GM12801 (cell line): ENCODE results near the gene EFTUD2.

Experiments
- TF ChIP-seq, protein P1 (sequence below): IDR thresholded peaks from one replicate; pipeline ENCODE4 v1.5.1; 2011; ENCODE audit warnings: control low read depth; ENCODE audit not compliant: insufficient read length; ENCODE audit errors: extremely low read depth

Gene EFTUD2

DNA sequence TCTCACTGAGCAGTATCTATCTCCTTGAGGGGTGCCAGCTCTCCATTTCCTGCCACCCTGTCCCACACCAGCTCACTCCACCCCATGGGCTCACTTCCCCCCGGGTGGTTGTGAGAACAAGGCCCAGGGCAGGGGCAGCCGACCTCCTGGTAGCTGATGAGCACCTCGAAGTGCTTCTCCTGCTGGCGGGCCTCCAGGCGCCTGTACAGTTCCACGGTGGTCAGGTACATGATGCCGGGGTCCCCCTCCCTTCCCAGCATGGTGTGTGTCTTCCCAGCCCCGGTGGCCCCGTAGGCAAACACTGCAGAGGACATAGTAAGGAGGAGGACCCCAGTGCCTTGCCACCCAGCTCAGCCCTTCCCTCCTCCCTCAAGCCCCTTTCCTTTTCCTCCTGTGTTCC lies 35.9 kb upstream of the EFTUD2 start:
- TF ChIP-seq, protein P1, sequence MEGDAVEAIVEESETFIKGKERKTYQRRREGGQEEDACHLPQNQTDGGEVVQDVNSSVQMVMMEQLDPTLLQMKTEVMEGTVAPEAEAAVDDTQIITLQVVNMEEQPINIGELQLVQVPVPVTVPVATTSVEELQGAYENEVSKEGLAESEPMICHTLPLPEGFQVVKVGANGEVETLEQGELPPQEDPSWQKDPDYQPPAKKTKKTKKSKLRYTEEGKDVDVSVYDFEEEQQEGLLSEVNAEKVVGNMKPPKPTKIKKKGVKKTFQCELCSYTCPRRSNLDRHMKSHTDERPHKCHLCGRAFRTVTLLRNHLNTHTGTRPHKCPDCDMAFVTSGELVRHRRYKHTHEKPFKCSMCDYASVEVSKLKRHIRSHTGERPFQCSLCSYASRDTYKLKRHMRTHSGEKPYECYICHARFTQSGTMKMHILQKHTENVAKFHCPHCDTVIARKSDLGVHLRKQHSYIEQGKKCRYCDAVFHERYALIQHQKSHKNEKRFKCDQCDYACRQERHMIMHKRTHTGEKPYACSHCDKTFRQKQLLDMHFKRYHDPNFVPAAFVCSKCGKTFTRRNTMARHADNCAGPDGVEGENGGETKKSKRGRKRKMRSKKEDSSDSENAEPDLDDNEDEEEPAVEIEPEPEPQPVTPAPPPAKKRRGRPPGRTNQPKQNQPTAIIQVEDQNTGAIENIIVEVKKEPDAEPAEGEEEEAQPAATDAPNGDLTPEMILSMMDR: no peak

DNA sequence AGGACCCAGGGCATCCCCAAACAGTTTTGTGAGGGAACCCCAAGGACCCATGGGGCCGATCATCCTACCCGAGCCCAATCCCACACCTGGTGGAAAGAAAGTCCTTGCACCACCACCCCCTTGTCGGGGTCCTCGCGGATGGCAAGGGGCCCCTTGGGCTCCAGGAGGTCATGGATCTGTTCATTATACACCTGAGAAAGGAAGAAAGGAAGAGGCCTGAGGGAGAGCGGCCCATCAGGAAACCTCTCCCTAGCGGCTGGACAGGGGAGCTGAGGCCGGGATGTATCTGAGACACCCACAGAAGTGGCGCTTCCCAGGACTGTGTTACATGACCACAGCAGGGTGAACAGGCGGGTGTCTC lies 35.5 kb upstream of the EFTUD2 start:
- TF ChIP-seq, protein P1: no peak

DNA sequence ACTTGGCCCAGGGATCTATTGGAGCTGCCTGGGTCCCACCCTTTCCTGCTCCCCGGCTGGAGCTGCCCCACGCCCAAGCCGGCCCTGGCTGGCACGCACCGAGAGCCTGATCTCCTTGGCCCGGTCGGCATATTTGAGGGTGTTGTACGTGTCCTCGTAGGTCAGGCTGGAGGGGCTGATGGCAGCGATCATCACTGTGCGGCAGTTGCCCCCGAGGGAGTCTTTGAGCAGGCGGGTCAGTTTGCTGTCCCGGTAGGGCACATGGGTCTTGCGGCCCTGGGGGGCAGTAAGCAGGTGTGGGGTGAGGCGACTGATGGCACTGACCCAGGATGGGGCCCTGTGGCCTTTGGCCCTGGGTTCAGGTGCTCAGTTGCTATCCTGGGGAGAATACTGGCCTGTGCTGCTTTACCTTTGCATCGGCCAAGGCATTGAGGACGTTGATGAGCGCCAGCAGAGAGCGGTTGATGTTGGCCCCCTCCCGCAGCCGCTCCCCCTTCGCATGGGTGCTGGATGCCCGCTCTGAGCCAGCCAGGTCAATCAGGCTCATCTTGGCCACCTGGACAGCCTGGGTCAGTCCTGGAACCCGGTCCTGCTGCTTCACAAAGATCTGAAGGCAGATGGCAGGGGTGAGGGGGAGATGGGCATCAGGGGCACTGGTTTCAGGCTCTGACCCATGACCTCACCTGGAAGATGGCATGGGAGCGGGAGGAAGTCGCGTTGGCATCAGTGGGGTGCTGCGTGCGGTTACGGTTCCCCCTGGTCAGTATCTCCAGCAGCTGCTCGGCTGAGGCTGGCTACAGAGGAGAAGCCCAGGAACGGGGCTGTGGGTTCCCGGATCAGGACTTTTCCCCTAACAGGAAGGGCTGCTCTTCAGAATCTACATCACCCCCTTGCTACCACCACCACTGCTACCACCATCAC lies 34.8 kb upstream of the EFTUD2 start:
- TF ChIP-seq, protein P1: no peak

DNA sequence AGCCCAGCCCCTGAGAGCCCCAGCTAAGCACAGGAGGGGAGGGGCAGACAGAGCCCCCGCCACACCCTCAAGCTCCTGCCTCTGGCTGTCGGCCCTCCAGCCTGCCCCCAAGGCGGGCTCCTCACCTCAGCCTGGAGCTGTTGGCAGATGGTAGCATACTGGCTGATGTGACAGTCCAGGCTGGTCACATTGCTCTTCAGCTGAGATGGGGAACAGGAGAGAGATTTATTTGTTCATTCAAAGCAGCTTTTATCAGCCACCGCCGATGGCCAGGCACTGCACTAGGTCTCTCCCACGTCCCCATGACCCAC lies 33.5 kb upstream of the EFTUD2 start:
- TF ChIP-seq, protein P1: no peak

DNA sequence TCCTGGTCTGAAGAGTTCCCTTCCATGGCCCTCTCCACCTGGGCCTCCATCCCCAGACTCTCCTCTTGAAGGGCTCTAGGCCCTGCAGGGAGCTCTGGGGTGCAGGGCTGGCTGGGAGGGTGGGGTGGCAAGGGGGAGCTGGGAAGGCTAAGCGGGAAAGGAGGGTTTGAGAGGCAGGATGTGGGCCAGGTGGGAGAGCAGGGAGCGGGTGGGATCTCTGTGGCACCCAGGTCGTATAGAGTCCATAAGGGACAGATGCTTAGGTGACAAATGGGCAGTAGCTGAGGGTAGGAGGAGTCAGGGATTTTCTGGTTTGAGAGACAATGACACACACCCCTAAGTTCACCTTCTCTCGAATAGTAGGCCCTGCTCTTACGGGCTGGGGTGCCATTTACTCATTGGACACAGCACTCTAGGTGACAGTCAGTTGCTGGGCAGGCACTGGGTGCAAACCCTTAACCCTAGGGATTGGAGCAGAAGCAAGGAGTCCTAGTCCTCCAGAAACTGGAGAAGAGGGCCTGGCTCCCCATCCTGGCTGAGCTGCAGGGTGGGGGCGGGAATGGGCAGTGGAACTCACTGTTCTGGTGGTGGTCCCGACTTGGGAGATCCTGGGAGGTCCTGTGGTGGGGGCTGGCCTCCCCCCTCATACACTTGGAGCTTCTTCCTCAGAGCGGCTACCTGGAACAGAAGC lies 33.0 kb upstream of the EFTUD2 start:
- TF ChIP-seq, protein P1: no peak

DNA sequence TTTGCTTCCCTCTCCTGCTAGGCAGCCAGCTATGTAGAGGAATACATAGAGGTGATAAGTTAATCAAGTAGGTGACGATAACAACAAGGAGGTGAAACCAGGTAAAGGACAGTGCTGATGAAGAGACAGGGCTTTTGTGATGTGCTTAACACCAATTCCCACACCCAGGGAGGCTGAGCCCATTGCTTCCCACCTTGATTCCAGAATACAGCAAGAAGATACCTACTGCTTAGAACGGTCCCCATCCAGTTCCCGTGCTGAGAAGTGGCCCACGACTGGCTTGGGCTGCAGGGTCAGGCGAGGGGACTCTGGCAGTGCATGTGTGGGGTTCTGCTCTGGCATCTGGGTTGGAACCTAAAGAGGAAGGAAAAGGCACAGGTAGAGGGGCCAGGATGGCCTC lies 32.1 kb upstream of the EFTUD2 start:
- TF ChIP-seq, protein P1: no peak

DNA sequence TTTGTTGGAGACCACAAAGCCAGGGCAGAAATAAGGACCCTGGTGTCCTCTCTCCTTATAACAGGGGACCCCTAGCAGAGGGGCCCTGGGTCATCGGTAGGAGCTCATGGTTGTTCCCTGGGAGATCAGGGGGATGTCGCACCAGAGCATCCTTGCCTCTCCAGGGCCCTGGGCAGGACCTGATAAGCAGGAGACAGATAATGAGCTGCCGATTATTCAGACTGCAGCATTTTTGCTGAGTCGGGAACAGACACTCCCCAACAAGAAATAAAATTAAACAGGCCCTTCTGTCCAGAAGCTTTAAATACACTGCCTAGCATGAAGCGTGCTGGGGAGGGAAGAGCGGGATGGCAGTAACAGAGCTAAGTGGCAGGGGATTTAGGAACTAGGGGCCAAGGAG lies 31.4 kb upstream of the EFTUD2 start:
- TF ChIP-seq, protein P1: no peak
